GM12874 (cell line): ENCODE data around the gene DEFB124.

Experiments
- CTCF ChIP-seq: IDR thresholded peaks from 2 replicates; pipeline ENCODE4 v1.5.1; 2011; ENCODE audit warnings: low read depth, mild to moderate bottlenecking, control low read depth, low read length, moderate library complexity; ENCODE audit not compliant: insufficient read depth

Gene DEFB124

GRCh38 chr20:31430568-31431115 lies 44.3 kb downstream of the DEFB124 start:
- TF ChIP-seq CTCF, result no peak

GRCh38 chr20:31425797-31426196 lies 49.1 kb downstream of the DEFB124 start:
- no peak for TF ChIP-seq CTCF

- no peak for TF ChIP-seq CTCF
These were observed 56.6 kb downstream of the DEFB124 start for GRCh38 chr20:31418307-31418706.

GRCh38 chr20:31415653-31416052 lies 59.3 kb downstream of the DEFB124 start:
- TF ChIP-seq CTCF, result no peak
